Measurements from ENCODE around the gene WDR64. TPM values are rescaled to one million over a fixed set of nuclear protein-coding genes. Genes with fewer than 3 reads are reported as not detected.

WDR64 gene
- polyA plus RNA-seq, 4 donors: 0.09 TPM; not detected in 3

GRCh38 chr1:241846862-241847539 lies 194.9 kb downstream of the WDR64 start:
- H3K27ac ChIP-seq (ENCODE audit: low read depth in 1 of 3, low read length in 2 of 3): peak overlapping the region in 1 of 3 donors; percentile 100
- no peak for FAIRE-seq
- peak overlapping the region in 2 of 3 donors; percentile 74 to 96 for H3K4me3 ChIP-seq (ENCODE audit: low read depth in 1 of 3, low read length in 3 of 3)
- DNase-seq: no peak
- peaks cover 0 to 4% (median 0%) of the 10 kb centered on the region in 3 donors for H3K4me1 ChIP-seq (ENCODE audit: control insufficient read depth in 3 of 3, insufficient read depth in 2 of 3, low read depth in 1 of 3, low read length in 2 of 3)
- H3K9me3 ChIP-seq (ENCODE audit: control insufficient read depth in 2 of 2, insufficient read depth in 1 of 2, low read depth in 1 of 2, low read length in 1 of 2): no peaks in the 10 kb centered on the region
- H3K36me3 ChIP-seq (ENCODE audit: control insufficient read depth in 3 of 3, insufficient read depth in 2 of 3, low read depth in 1 of 3, low read length in 3 of 3): no peaks in the 10 kb centered on the region
- 86 to 92% (median 89%) methylated on average over 4 of the region's 4 CpGs for WGBS, 3 donors
- H3K27me3 ChIP-seq (ENCODE audit: control insufficient read depth in 3 of 3, insufficient read depth in 3 of 3, low read length in 3 of 3): peaks cover 0 to 1% (median 0%) of the 10 kb centered on the region in 3 donors

GRCh38 chr1:241847540-241847795 lies 195.4 kb downstream of the WDR64 start:
- no peaks in the 10 kb centered on the region for H3K36me3 ChIP-seq (ENCODE audit: control insufficient read depth in 3 of 3, insufficient read depth in 2 of 3, low read depth in 1 of 3, low read length in 3 of 3)
- peak overlapping the region in 2 of 3 donors; percentile 74 to 96 for H3K4me3 ChIP-seq (ENCODE audit: low read depth in 1 of 3, low read length in 3 of 3)
- WGBS, 3 donors: 2 to 8% (median 6%) methylated on average over 6 of the region's 6 CpGs
- no peak for FAIRE-seq
- H3K9me3 ChIP-seq (ENCODE audit: control insufficient read depth in 2 of 2, insufficient read depth in 1 of 2, low read depth in 1 of 2, low read length in 1 of 2): no peaks in the 10 kb centered on the region
- peak overlapping the region; percentile 96 to 100 (median 100) for H3K27ac ChIP-seq (ENCODE audit: low read depth in 1 of 3, low read length in 2 of 3)
- DNase-seq: no peak
- peaks cover 0 to 4% (median 0%) of the 10 kb centered on the region in 3 donors for H3K4me1 ChIP-seq (ENCODE audit: control insufficient read depth in 3 of 3, insufficient read depth in 2 of 3, low read depth in 1 of 3, low read length in 2 of 3)
- peaks cover 0 to 1% (median 0%) of the 10 kb centered on the region in 3 donors for H3K27me3 ChIP-seq (ENCODE audit: control insufficient read depth in 3 of 3, insufficient read depth in 3 of 3, low read length in 3 of 3)

- WGBS, 3 donors: 0 to 1% (median 0%) methylated on average over 68 of the region's 68 CpGs
Measured at GRCh38 chr1:241847796-241848685, 196.0 kb downstream of the WDR64 start, which contains the start of gene EXO1. Gene EXO1, plus strand, starts transcription at chr1:241848204. Its CDS starts 2,222 bp downstream, at chr1:241850426.

GRCh38 chr1:241848686-241849344 lies 196.7 kb downstream of the WDR64 start:
- H3K27me3 ChIP-seq (ENCODE audit: control insufficient read depth in 3 of 3, insufficient read depth in 3 of 3, low read length in 3 of 3): peaks cover 0 to 1% (median 0%) of the 10 kb centered on the region in 3 donors
- 3 to 5% (median 5%) methylated on average over 13 of the region's 13 CpGs for WGBS, 3 donors
- peak overlapping the region in 1 of 3 donors; percentile 96 for H3K4me3 ChIP-seq (ENCODE audit: low read depth in 1 of 3, low read length in 3 of 3)
- peaks cover 0 to 4% (median 0%) of the 10 kb centered on the region in 3 donors for H3K4me1 ChIP-seq (ENCODE audit: control insufficient read depth in 3 of 3, insufficient read depth in 2 of 3, low read depth in 1 of 3, low read length in 2 of 3)
- H3K9me3 ChIP-seq (ENCODE audit: control insufficient read depth in 2 of 2, insufficient read depth in 1 of 2, low read depth in 1 of 2, low read length in 1 of 2): no peaks in the 10 kb centered on the region
- H3K27ac ChIP-seq (ENCODE audit: low read depth in 1 of 3, low read length in 2 of 3): no peak overlapping the region
- DNase-seq (no peak), FAIRE-seq (no peak)
- peaks cover 0 to 2% (median 0%) of the 10 kb centered on the region in 3 donors for H3K36me3 ChIP-seq (ENCODE audit: control insufficient read depth in 3 of 3, insufficient read depth in 2 of 3, low read depth in 1 of 3, low read length in 3 of 3)

More at GRCh38 chr1:241847796-241848685, 196.0 kb downstream of the WDR64 start, which contains the start of gene EXO1:
- FAIRE-seq (no peak), DNase-seq (peak; percentile 87 to 96)
- H3K4me3 ChIP-seq (ENCODE audit: low read depth in 1 of 3, low read length in 3 of 3): peak within 1 kb of the TSS; percentile 74 to 96 (median 93)
- H3K36me3 ChIP-seq (ENCODE audit: control insufficient read depth in 3 of 3, insufficient read depth in 2 of 3, low read depth in 1 of 3, low read length in 3 of 3): no peaks in the 10 kb centered on the region
- peaks cover 0 to 1% (median 0%) of the 10 kb centered on the region in 3 donors for H3K27me3 ChIP-seq (ENCODE audit: control insufficient read depth in 3 of 3, insufficient read depth in 3 of 3, low read length in 3 of 3)
- H3K27ac ChIP-seq (ENCODE audit: low read depth in 1 of 3, low read length in 2 of 3): peak within 1 kb of the TSS; percentile 96 to 100 (median 100)
- H3K9me3 ChIP-seq (ENCODE audit: control insufficient read depth in 2 of 2, insufficient read depth in 1 of 2, low read depth in 1 of 2, low read length in 1 of 2): no peaks in the 10 kb centered on the region
- H3K4me1 ChIP-seq (ENCODE audit: control insufficient read depth in 3 of 3, insufficient read depth in 2 of 3, low read depth in 1 of 3, low read length in 2 of 3): peaks cover 0 to 4% (median 0%) of the 10 kb centered on the region in 3 donors

GRCh38 chr1:241849345-241849695 lies 197.2 kb downstream of the WDR64 start:
- WGBS, 3 donors: 46 to 57% (median 54%) methylated on average over 6 of the region's 6 CpGs
- H3K4me3 ChIP-seq (ENCODE audit: low read depth in 1 of 3, low read length in 3 of 3): peak overlapping the region in 1 of 3 donors; percentile 96
- no peak for FAIRE-seq

More at GRCh38 chr1:241849345-241849695, 197.2 kb downstream of the WDR64 start:
- DNase-seq: no peak
- Histone ChIP-seq H3K4me1 (ENCODE audit: control insufficient read depth in 3 of 3, insufficient read depth in 2 of 3, low read depth in 1 of 3, low read length in 2 of 3) (peaks cover 0 to 4% (median 0%) of the 10 kb centered on the region in 3 donors), H3K9me3 (ENCODE audit: control insufficient read depth in 2 of 2, insufficient read depth in 1 of 2, low read depth in 1 of 2, low read length in 1 of 2) (no peaks in the 10 kb centered on the region), H3K36me3 (ENCODE audit: control insufficient read depth in 3 of 3, insufficient read depth in 2 of 3, low read depth in 1 of 3, low read length in 3 of 3) (peaks cover 0 to 2% (median 0%) of the 10 kb centered on the region in 3 donors), H3K27ac (ENCODE audit: low read depth in 1 of 3, low read length in 2 of 3) (no peak overlapping the region), H3K27me3 (ENCODE audit: control insufficient read depth in 3 of 3, insufficient read depth in 3 of 3, low read length in 3 of 3) (no peaks in the 10 kb centered on the region)

Other genes with a start within 250 kb of the WDR64 start
- gene FH, start 132.5 kb upstream of the WDR64 start, polyA plus RNA-seq: 100 to 1,000 TPM in 1 of 4 donors, 10 to 100 TPM in 3; 69.4 to 108 (median 78.5) TPM
- 1 to 10 TPM in 2 of 4 donors, under 1 TPM in 2; 0.45 to 3.2 (median 1.3) TPM for gene KMO, start 119.9 kb upstream of the WDR64 start, polyA plus RNA-seq
- gene CHML, start 11.9 kb upstream of the WDR64 start, polyA plus RNA-seq: 10 to 100 TPM in 1 of 4 donors, 1 to 10 TPM in 3; 1.3 to 16.0 (median 2.2) TPM
- 10 to 100 TPM in 1 of 4 donors, 1 to 10 TPM in 3; 5.0 to 27.9 (median 8.6) TPM for gene OPN3, start 11.9 kb upstream of the WDR64 start, polyA plus RNA-seq
- gene EXO1, start 195.9 kb downstream of the WDR64 start, polyA plus RNA-seq: 1 to 10 TPM in 2 of 4 donors, under 1 TPM in 1, not detected in 1; 0.27 to 4.9 (median 3.4) TPM